HG02610 (cell line): ENCODE measurements around the gene KCNJ15.
"Not testable (repeated sequence)": the region's sequence is repeated elsewhere in the genome, so short reads cannot be mapped to it uniquely, and the experiment has no call there.

ENCODE experiments used
- ATAC-seq: cut with Tn5 transposase; IDR thresholded peaks from one replicate; pipeline ENCODE4 v1.9.1; 2021; ENCODE audit warnings: mild to moderate bottlenecking, moderate library complexity; ENCODE audit not compliant: unreplicated experiment

Gene KCNJ15

DNA sequence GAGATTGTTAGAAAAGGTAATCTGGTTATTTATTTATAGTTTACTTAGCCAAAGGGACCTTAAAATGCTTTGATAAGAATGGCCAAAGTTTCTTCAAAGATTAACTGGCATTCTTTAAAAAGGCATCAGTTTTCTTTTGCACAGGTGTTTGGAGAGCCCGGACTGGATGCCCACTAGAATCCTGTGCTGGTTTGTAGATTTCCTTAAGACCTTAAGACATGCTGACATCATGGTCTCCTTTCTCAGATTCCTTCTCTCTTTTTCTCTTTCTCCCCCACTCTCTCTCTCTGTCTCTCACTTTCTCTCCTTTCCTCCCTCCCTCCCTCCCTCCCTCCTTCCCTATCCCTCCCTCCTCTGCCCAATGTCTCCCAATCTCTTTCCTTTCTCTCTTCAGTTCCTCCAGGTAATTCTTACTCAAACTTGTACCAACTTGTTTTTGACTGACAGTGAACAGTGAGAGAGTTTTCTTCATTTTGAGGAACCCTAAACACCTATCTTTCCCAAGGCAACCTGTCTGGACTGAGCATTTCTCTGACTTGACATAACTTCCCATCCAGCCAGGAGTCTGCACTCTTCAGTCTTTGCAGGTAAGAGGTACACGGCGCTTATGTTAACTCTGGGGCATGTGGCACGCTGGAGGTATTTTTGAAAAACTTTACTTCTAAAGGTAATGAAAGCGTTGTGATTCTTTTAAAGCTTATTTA lies at the start of gene KCNJ15:
TSS of gene KCNJ15 (plus strand) at position 393 of the 704 bp plus-strand sequence. CDS start 42,271 bp downstream, outside the sequence.
- no peak for ATAC-seq

DNA sequence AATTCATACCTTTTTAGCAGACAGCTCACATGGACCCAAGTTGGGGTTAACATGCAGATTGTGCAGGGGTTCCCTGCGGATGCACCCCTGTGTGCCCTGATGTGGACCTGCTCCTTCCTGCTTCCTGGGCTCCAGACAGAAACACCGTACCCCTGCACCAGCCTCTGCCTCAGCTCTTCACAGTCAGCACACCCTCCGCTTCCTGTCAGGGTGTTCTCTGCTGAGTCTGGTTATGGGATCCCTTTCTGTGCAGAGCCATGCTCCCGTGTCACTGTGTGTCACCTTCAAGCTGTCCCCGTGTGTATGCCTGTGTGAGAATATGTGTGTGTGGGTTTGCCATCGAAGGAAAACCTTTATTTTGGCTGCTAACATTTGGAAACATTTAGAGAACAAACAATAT lies 48.7 kb upstream of the KCNJ15 start:
- no peak for ATAC-seq

DNA sequence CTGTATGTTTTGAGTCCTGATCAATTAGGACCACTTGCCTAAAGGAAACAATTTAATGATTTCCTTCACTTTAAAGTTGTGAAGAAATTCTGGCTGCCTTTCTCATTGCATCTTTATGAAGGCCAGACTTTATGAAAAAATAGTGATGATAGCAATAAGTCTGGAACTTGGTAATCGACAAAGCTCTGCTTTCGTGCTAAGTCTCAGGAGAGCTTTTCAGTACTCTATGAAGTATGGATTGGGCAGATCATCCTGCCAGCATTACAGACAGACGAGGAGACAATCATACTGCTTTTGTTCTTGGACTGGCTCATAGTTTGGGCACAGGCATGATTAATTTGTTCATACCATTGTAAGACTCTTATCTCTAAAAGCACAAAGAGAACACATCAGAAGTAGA lies 45.5 kb upstream of the KCNJ15 start:
- ATAC-seq: no peak

DNA sequence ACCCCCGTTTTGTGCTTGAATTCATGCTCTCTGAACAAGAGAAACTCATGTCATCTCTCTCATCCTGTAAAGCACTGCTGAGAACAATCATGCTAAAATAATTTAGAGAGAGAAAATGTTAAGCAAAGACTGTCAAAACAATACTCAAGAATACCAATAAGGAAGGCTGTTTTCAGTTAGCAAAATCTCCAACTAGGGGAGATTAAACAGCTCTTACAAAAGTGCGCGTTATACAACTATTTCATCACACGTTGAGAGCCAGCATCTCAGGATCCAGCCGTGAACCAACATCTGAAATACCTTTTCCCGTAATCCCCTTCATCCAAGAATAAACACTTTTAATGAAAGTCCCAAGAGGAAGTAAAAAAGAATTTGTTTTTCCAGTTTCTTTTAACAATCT lies 44.1 kb upstream of the KCNJ15 start:
- ATAC-seq: no peak

DNA sequence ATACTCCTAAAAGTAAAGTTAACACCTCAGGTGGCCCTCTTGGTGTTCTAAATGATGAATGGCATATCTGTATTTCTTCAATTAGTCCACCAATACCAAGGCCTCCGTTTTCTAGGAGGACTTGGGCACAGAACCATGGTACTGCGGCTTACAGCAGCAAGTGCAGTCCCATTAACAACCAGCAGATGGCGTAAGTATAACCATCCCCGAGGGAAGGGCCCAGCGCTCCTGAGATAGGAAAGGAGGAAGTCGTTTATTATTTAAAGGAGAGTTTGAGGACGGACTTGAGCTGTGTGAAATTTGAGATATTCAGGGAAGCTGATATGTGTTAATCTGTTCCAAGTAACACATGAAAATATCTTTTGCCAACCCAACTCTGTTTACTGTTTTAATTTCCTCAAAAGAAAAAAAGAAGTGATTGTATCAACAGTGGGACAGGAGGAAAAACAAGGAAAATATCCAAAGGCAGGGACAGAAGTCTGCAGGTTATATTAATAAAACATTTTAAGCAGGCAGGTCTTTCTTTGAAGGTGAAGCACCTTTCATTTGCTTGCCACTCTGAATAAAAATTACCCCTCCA lies 37.7 kb upstream of the KCNJ15 start:
- no peak for ATAC-seq

DNA sequence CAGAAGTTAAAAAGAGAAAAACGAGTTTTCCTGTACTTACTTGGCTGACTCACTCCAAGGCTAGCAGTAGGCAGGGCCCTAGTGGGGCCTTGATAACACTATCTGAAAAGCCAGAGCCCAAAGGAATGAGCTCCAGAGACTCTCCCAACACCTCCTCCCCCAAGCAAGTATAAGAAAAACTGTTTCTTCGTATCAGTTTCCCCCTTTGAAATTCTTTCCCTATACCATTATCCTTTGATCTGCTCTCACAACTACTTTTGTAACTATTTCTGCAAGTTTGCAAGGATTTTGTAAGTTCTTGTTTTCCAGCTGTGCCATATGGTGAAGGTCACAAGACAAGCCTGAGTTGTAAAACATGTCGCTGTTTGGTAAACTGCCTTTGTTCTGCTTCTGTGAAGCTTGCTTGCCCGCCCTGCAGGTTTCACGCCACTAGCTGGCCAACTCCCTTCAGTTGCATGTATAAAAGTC lies 36.5 kb upstream of the KCNJ15 start:
- ATAC-seq: no peak

DNA sequence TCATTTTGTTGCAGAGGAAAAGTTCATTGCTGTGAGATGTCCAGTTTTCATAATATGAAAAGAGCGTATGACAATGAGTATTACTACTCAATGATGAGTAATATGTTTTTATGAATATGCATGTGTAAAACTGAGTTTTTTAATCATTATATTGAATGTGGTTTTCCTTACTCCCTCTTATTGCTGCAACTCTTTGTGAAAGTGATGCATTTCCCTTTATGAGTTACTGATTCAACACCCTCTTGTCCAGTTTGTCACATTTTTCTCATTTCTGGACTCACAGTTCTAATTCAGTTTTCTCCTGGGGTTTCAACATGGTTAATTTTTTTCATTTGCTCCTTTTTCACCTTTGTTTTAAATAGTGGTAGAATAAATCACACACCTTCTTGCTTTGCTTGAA lies 35.2 kb upstream of the KCNJ15 start:
- no peak for ATAC-seq

DNA sequence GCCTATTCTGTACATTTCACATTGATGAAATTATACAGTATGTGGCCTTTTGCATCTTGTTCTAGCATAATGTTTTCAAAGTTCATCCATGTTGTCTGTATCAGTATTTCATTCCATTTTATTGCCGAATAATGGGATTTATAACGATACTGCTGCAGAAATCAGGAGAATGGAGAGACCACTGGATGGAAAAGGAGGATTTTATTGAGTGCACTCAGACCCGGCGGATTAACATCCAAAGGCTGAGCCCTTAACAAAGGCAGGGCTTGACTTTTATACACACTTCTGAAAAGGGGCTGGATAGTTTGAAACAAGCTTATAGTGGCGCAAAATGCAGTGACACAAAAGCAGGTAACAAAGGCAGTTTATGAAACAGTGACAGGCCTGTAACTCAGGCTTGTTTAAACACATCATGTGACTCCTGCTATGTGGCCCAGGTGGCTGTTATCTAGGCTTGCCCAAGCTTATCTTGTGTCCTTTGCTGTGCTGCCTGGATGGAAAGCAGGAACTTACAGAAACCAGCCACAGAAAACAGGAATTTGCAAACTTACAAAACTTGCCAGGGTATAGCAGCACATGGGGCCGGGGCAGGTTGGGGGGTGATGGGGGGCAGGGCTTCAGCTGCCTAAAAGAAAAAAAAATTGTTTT lies 32.8 kb upstream of the KCNJ15 start:
- no peak for ATAC-seq

DNA sequence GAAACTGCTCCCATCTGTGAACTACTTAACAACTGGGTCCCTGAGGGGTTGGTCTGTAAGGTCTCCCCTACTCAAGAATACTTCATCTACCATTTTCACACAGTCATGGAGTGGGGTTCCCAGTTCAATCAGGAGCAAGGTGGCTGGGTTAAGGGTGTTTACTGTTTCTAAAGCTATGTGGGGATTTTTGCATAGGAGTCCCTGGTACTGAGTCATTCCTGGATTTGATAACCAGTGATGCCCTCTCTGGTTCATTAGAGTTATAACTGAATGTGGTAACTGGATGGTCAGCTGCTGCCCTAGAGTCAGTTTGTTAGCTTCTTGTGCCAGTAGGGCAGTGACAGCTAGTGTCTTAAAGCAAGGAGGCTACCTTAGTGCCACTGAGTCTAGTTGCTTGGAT lies 29.4 kb upstream of the KCNJ15 start:
- no peak for ATAC-seq

DNA sequence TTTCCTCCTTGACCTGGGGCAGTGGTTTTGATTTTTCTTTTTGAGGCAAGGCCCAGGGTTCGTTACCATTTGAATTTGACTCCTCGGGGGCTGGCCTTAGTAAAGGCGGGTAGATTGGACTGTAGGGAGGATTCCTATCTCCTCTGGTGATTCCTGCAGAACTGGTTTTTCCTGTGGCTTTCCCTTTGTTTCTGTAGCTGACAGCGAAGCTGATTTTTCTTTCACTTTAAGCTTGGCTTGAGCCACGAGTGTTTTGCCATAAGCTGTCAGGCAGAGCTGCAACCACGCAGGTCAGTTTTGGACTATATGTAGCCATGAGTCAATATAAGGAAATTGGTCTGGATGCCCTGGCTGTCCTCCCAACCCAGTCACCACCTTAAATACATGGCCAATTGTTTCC lies 28.7 kb upstream of the KCNJ15 start:
- ATAC-seq: no peak

DNA sequence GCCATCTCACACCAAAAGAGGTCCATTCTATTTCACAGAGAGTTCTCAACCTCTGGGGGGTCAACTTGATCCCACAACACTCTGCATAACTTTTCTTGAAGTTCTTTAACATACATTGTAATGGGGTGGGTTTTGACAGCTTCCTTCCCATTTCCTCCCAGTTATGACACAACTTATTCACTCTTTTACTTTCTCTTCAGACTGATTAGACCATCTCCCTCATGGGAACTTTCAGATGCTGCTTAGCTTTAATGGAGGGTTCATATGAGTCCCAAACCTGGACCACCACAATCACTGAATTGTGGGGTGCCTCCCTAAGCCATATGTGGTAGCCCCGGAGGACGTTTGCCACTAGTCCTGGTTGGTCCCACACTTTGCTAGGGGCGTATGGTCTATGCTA lies 28.3 kb upstream of the KCNJ15 start:
- ATAC-seq: no peak

DNA sequence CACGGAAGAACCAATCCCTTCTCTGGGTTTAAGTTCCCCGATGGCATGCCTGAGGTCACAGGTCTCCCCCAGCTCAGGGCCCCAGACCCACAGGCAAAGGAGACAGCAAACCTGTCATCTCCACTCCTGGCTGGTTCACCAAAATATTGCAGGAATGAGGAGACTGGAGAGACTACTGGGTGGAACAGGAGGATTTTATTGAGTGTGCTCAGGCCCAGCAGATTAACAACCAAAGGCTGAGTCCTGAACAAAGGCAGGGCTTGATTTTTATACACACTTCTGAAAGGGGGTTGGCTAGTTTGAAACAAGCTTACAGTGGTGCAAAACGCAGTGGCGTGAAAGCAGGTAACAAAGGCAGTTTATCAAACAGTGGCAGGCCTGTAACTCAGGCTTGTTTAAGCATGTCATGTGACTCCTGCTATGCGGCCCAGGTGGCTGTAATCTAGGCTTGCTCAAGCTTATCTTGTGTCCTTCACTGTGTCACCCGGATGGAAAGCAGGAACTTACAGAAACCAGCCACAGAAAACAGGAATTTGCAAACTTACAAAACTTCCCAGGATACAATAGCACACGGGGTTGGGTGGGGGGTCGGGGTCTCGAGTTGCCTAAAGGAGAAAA lies 27.4 kb upstream of the KCNJ15 start:
- no peak for ATAC-seq

DNA sequence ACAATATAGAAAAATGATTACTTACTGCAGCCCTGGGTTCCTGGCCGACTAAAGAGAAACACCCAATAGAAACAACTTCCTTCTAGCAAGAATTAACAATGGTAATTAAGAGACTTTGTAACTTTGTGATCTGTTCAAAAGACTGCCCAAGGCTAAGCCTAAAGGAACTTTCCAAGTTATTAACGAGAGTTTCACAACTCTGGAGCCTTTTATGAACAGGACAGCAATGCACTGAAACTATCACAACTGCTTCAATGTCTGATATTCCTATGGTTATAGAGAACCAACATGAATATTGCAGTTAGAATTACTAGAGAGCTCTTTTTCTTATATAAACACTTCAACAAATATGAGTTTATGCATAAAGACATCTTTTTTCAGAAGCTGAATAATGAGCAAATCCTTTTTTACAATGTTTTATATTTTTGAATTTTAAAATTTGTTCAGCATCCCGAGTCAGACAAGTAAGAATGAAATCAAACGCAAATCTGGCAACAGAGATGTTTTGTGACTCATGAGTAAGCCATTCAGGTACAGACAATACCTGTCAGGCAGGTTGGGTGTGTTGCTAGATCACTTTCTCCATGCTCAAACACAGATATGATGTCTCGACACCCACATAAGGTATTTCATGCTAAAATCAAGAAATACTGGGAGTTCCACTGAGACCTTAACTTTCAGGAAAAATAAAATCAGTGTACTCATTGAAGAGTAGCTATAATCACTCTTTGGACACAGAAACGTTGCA lies 22.2 kb upstream of the KCNJ15 start:
- no peak for ATAC-seq

DNA sequence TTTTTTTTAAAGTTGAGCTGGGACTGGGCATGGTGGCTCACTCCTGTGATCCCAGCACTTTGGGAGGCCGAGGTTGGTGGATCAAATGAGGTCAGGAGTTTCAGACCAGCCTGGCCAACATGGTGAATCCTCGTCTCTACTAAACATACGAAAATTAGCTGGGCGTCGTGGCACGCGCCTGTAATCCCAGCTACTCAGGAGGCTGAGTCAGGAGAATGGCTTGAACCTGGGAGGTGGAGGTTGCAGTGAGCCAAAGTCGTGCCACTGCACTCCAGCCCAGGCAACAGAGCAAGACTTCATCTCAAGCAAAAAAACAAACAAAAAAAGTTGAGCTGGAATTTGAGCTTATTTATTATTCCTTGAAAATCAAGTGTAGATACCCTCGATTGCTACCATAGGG lies 21.5 kb upstream of the KCNJ15 start:
- ATAC-seq: not testable (repeated sequence)

DNA sequence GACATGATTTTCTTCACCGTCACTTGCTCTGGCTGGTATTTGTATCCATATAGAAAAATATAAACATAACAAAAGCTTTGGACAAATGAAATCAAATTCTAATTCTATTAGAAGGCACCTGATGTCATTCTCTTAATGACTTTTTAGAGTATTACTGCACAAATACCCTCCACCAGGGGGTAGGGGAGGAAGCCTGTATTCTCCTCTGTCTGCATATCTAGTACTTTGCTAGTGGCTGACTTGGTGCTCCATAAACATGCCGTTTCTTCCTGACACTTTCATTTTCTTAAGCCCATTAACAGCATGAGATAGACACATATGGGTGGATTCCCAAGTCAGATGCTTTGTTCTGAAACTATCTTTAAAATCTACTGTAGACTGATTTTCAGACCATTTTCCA lies 20.6 kb upstream of the KCNJ15 start:
- no peak for ATAC-seq

DNA sequence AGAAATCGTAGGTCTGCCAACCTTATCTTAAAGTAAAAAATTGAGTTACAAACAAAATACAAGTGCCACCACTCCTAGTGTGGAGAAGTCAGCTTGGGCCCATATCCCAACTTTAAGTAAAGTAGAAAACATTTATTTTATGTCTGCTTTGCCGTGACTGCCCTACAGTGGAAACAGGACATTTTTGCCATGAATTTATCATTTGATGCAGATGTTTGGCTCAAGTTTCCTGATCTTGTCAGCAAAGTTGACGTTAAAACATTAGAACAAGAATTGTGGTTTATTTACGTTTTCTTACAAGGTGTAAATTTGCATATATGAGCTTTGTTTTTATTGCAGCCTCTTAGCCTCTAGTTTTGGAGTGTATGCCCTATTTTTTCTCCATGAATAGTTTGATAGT lies 17.1 kb upstream of the KCNJ15 start:
- no peak for ATAC-seq

DNA sequence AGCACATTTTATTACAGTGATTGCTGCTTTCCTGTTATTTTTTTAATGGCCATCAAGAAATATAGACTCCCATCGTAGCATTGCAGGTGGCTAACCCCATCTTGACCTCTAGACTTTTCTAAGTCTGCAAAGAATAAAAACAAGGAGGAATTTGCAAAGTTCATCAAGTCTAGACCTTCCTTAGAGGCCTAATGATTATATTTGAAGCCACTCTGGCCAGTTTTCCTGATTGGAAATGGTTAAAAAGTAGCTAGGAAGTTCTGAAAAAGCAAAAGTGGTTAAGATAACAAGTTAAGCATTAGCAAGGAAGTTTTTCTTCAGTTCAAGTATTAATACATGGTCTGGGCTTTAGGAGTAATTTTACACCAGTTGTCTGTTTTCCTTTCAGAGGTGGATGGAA lies 16.7 kb upstream of the KCNJ15 start:
- ATAC-seq: no peak

DNA sequence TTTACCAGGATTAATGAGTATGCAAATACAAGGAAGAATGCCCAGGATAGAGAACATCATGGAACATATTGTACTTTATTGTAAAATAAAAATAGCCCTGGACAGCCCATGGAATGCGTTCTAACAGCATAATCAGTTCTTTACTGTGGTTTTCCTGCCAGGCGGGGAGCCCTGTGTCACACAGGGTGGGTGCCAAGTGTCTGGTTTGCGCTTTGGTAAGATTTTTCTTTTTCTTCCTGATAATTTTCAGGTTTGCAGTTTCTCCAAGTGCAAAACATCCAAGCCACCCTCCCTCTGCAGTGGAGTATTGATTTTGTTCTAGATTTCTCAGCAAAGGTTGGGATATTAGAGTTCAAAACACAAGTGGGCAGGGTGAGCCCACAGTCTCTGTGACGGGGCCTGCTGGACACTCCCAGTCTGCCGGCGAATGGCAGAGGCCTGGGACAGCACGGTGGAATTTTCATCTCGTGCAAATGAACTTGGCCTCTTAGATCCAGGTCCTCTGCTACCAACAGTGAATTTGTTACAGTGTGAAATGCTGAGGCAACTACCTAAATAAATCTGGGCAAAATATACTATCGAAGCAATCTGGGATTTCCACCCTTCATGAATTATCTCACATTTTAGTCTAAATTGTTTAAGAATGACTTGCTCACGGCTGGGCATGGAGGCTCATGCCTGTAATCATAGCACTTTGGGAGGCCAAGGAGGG lies 15.6 kb upstream of the KCNJ15 start:
- no peak for ATAC-seq

DNA sequence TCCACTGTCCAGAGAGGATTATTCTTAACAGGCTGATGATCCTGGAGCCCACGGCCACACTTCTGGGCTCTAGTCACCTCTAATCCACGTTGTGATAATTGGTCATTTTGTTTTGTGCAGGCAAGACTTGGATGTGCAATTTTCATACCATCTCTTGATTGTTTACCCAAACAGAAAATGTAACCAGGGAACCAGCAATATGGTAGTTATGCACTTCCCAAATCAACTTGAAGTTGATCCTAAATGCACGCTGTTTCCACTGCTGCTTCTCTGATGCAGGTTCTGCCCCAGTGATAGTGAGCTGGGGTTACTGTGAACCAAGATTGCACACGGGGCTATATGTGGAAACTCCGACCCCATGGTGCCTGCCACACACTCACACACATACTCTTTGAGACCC lies 14.7 kb upstream of the KCNJ15 start:
- no peak for ATAC-seq

DNA sequence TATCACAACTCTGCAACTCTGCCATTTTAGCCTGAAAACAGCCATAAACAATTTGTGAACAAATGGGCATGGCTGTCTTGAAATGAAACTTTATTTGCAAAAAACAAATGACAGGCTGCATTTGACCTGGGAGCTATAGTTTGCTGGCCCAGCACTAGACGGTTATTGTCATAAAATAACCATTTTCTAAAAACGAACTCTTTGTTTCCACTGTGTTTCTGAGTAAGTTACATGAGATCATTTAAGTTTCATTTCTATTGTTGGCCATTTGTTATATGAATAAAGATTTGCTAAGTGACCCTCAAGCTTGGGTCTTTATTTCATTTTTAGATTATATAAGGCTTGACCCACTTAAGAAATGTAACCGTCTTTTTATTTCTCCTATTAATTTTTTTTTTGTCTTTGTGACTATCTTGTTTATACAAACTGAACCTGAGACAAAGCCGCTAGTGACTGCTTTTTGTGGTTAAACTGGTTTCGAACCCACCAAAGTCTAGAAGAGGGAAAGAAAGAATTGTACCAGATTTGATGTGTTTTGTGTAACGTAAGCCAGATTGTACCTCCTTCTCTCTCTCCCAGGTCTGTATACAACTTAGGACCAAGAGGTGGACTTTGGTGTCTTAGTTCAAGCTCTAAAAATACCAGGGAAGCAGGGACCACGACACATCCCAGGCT lies 12.9 kb upstream of the KCNJ15 start:
- ATAC-seq: no peak
